Measurements from ENCODE around the gene CDH23.
A peak's percentile ranks its signal among the peaks of the same experiment; 100 is the strongest.

CDH23 gene

DNA sequence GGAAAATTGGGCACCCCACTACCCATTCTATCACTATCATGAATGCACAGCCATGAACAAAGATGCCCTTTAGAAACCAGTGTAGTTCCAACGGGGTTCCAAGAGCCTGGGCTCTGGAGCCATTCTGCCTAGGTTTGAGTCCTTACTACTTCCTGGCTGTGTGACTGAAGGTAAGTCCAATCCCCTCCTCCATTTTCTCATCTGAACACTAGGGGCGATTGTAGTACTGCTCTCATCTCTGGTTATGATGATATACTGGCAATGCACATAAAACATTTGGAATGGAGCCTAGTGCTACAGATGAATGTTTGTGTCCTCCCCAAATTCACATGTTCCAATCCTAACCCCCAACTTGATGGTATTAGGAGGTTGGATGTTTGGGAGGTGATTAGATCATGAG lies 28.1 kb upstream of the CDH23 start:
- no peak for DNase-seq (ENCODE audit: low read depth in 3 of 3, low spot score in 1 of 3)

GRCh38 chr10:71369602-71370001 lies 27.1 kb upstream of the CDH23 start:
- no peak for DNase-seq (ENCODE audit: low read depth in 3 of 3, low spot score in 1 of 3)

GRCh38 chr10:71370031-71370430 lies 26.7 kb upstream of the CDH23 start:
- DNase-seq (ENCODE audit: low read depth in 3 of 3, low spot score in 1 of 3): no peak

DNA sequence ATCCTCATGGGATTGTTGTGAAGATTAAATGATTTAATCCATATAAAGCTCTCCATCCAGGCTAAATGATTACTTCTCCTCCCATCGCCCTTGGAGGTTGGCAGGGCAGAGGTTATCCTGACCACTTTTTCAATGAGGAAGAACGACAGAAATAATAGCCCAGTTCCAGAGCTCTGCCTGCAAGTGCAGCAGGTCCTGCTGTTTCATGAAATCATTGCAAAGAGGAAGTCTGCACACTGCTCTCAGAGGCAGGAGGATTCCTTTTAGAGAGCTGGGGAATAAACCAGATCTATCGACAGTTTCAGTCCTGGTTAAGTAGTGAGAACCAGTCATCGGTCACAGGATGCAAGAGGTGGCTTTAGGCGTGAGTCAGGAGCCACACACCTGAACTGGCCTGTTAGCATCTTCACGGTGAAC lies 25.0 kb upstream of the CDH23 start:
- no peak for DNase-seq (ENCODE audit: low read depth in 3 of 3, low spot score in 1 of 3)

DNA sequence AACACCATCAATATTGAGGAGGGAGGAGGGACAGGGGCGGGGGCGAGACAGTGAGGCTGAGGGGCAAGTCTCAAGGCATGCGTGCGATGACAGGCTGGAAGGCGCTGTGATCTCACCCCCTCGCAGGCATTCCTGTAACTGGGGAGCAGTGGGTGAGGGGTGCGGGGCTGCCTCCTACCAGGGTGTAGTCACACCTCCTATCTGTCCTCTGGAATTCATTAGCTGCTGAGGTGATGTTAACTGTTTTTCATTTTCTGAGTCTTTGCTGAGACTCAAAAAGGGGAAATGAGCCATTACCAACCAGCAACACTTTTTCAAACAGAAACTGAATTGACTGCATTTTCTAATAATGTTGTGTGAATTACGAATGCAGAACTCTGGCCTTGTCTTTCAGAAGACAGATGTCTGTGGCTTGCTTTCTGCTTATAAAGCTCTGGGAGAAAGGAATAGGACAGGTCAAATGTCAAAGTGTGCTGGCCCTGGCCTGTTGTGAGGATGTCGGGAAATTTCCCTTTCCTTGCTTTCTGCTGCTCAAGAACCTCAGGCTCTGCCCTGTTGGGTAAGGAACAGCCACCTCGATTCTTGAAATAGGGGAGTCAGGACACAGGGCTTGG lies 23.7 kb upstream of the CDH23 start:
- no peak for DNase-seq (ENCODE audit: low read depth in 3 of 3, low spot score in 1 of 3)

- DNase-seq (ENCODE audit: low read depth in 3 of 3, low spot score in 1 of 3): no peak
These were observed 22.1 kb upstream of the CDH23 start for GRCh38 chr10:71374481-71375233.

DNA sequence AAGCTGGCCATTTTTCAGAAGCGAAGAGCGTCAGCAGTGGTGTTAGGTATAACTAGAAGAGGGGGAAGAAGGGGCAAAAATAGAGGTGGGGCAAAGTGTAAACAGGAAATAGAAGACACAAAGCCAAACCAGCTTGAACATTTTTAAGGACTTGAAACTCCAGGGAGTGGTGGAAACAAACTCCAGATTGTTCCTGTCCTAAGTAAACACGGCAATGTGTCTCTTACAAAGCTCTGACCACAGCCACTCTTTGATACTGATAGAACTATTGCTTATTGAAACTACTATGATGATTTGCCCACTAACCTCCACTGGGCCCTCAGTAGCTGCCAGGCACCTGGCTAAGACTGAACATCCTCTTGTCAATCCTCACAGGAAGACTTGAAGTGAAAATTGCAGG lies 20.8 kb upstream of the CDH23 start:
- no peak for DNase-seq (ENCODE audit: low read depth in 3 of 3, low spot score in 1 of 3)

DNA sequence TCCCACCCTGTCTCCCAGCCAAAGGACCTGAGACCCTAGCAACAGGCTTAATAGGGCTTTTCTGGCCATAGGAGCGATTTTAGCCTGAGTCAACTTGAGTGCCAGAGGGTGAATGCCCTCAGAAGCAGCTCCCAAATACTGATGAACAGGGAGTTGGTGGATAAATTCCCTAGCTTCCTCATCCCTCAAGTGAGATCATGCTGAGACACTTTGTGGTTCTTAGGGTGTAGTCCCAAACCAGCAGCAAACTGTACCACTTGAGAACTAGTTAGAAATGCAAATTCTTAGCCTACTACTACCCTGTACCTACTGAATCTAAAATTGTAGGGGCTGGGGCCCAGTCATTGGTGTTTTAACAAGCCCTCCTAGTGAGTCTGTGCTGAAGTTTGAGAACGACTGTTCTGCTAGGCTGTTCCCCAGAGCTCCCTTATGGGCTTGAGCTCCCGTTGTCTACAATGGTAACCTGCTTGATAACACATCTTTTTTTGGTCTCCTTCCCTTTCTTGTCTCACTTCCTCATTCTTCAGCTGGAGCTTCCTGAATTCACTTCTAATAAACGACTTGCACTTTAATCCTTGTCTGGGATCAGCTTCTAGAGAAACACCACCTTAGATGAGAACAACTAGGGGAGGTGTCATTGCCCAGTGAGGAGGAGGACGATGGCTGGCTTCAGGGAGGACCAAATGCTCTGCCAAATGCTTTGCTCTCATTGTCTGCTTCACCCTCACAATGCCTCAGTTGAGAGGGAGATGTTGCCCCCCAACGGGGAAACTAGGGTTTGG lies 18.2 kb upstream of the CDH23 start:
- no peak for DNase-seq (ENCODE audit: low read depth in 3 of 3, low spot score in 1 of 3)

- DNase-seq (ENCODE audit: low read depth in 3 of 3, low spot score in 1 of 3): no peak
These were observed 17.5 kb upstream of the CDH23 start for GRCh38 chr10:71379118-71379766.

GRCh38 chr10:71380841-71381240 lies 15.9 kb upstream of the CDH23 start:
- no peak for DNase-seq (ENCODE audit: low read depth in 3 of 3, low spot score in 1 of 3)

DNA sequence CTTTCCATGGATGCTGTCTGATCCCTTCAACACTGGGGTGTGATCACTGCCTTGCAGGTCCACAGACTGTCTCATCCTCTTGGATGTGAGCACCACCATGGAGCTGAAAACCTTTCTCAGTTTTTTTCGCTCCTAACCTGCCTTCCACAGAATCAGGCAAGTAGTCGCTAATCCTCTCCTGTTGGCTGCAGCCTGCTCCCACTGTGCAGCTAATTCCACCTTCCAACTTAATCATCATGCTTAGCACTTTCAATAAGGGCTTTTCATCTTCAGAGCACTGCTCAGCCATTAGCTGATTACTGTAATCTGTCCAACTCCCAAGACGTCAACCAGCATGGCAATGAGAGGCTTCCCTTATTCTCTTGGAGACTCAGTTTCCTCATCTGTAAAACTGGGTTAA lies 15.1 kb upstream of the CDH23 start:
- no peak for DNase-seq (ENCODE audit: low read depth in 3 of 3, low spot score in 1 of 3)

DNA sequence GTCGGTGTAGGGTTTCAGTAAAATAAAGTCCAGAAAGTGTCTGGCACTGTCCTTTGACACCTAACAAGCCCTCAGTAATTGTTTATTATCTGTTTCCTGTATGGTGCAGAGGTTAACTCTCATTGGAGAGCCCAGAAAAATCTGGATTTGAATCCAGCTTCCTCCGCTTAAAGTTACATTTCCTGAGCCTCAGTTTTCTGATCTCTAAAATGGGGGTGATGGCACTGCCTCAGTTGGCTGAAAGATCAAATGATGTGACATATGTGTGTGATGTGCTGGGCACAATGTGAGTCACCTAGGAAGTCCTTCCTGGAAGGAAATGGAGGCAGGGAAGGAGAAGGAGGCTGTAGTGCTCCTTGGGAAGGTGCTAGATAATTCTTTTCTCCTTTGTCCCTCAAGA lies 14.7 kb upstream of the CDH23 start:
- DNase-seq (ENCODE audit: low read depth in 3 of 3, low spot score in 1 of 3): no peak

DNA sequence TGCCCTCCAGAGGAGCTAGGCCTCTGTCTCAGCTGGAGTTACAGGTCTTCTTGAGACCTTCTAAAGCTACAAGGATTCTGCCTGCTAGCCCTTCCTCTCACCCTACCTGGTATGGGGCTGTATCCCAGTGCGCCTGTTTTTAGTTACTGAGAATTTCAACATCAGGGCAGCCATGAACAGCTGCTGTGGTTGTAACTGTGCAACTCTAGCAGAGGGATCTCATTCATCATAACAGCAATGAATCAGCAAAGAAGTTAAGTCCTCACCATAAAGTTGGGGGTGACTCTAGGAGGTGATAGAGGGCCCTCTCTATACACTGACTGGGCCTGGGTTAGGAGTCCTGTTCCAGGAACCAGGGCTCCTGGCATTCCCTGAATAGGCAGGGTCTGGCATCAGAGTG lies 14.0 kb upstream of the CDH23 start:
- DNase-seq (ENCODE audit: low read depth in 3 of 3, low spot score in 1 of 3): no peak

GRCh38 chr10:71383972-71384687 lies 12.6 kb upstream of the CDH23 start:
- peak; percentile 13 to 76 (median 50) for DNase-seq (ENCODE audit: low read depth in 3 of 3, low spot score in 1 of 3)

DNA sequence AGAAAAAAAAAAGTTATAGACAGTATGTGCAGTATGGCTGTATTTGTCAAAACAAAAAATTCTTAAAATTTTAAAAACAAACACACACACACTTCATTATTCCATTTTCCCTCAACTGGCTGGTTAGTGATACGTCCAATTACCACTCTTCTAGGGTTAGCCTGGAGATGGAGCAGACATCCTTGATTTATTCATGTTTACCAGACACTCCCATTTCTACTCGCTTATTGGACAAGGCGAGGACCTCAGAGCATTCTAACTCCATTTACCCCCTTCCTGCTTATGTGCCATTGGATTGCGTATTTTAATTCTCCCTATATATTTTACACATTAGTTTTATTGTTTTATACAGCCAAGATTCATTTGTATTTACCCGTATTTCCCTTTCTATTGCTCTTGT lies 8.5 kb upstream of the CDH23 start:
- DNase-seq (ENCODE audit: low read depth in 3 of 3, low spot score in 1 of 3): no peak

DNA sequence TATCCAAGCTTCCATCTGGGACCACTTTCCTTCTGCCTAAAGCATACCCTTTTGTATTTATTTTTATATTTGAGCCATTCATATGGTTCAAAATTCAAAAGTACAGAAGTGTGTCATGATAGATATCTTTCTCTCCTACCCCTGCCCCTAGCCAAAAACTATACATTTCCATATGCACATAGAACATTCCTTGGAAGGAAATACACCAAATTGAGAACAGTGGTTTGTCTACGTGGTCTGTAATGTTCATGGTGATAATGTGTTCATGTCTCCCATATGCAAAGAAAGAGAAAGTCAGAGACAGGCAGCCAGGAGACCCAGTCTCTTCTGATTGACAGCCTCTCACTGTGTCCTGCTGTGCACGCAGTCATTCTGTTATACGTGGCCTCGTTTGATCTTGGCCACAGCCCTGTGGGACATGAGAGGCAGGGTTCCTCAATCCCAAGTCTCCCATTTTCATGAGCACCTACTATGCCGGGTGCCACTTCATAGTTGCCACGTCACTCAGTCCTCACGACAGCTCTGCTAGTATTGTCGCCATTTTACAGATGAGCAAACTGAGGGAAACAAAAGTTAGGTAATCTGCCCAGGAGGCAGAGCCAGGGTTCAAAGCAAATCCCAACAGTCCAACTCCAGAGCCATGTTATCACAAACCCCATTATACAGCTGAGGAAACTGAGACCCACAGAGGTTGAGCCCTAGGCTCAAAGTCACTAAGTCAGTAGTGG lies 8.0 kb upstream of the CDH23 start:
- DNase-seq (ENCODE audit: low read depth in 3 of 3, low spot score in 1 of 3): no peak

- no peak for DNase-seq (ENCODE audit: low read depth in 3 of 3, low spot score in 1 of 3)
These were observed 6.8 kb upstream of the CDH23 start for GRCh38 chr10:71389768-71390460.

DNA sequence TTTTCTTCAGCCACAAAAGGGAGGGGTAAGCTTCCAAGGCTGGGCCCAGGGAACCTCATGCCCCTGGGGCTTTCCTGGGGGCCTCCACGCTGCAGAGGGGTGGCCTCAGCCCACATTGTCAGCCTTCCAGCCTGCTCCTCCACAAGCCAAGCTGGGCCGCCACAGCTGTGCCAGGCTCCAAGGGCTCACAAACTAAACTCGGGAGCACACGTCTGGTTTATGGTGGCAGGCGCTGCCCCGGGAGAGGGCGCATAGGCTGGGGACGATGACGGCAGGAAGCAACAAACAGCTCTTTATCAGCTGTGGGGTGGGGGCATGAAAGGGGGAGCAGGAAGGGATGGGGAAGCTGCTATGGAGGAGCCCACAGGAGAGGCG lies 6.3 kb upstream of the CDH23 start:
- no peak for DNase-seq (ENCODE audit: low read depth in 3 of 3, low spot score in 1 of 3)

DNA sequence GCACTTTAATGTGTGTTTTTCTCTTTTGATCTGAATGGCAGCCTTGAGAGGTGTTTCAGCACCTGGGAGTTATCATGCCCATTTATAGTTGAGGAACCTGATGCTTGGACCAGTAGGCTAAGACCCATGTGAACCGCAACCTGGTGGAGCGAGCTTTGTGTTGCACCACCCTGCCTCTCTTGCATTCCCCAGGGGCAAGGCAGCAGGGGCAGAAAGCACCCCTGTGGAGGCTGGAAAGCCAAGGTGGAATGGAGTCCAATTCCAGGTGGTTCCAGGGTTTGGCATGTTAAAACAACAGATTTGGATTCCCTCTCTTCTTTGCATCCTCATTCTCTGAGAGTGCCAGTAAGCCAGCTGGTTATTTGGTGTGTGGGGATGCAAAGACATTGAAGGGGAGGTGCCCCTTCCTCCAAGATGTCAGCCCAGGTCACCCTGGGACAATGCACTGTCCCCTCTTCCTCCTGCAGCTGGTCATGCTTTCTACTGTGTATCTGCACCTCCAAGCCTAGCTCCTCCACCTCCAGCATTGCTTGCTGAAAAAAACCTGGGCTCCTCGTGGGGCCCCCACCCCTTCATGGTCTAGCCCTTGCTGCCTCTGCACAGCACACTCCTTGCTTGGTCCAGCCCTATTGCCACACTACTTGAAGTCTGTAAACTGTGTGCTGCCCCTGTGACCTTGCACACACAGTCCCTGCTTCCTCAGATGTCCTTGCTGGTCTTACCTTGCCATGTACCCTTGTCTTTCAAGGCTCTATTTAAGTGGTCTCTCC lies 5.6 kb upstream of the CDH23 start:
- DNase-seq (ENCODE audit: low read depth in 3 of 3, low spot score in 1 of 3): no peak

Measured in stimulated activated CD4-positive, alpha-beta T cell treated with anti-CD3 and anti-CD28 coated beads, TNF-alpha, amount 100 ng/mL, for 1 hour (primary cell).